ENCODE measurements around the gene KLHL26.

DNA sequence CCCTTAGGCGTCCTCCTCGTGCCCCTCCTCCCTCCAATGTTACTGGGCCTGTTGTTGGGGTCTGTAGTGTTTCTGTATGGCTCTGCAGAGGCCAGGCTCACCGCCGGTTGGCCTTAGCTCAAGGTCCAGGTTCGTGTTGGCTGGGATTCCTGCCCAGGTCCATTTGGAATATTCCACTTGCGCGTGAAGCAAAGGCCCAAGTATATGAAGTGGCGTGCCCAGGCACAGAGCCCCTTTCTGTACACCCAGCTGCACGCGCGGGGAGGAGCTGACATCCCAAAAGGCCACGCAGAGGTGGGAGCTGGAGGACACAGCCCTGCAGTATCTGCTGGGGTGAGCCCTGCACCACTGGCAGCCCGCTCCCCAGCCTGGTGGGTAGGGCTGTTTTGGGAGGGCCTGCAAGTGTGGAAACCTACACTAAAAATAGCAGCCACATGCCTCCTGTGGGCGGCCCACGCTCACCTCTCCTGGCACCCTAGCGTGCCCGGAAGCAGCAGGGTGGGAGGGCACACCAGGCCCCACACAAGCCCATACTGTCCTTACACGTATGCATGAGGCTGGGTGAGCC lies 76.8 kb downstream of the KLHL26 start:
- TF ChIP-seq CTCF (IDR thresholded peaks at IDR 0.05; ENCODE audit: insufficient read depth, low read length, poor library complexity, severe bottlenecking) (no peak), EZH2phosphoT487 (conservative IDR thresholded peaks at IDR 0.05; ENCODE audit: low read length) (no peak)

Data from SU-DHL-6 (cell line).